Measurements from ENCODE around the gene ERH. TPM values are rescaled to one million over a fixed set of nuclear protein-coding genes. Genes with fewer than 3 reads are reported as not detected.
"Not testable (repeated sequence)": the region's sequence is repeated elsewhere in the genome, so short reads cannot be mapped to it uniquely, and the experiment has no call there.

ERH gene
- total RNA-seq, 1 donor from 2014 or later = 54.1 TPM

GRCh38 chr14:69395929-69396328 lies 2.2 kb downstream of the ERH start:
- no peak for DNase-seq

GRCh38 chr14:69392481-69392880 lies 5.6 kb downstream of the ERH start:
- no peak for DNase-seq

GRCh38 chr14:69391400-69391799 lies 6.7 kb downstream of the ERH start:
- not testable (repeated sequence) for DNase-seq

GRCh38 chr14:69387311-69387710 lies 10.8 kb downstream of the ERH start:
- no peak for DNase-seq

- DNase-seq = no peak
Observed at GRCh38 chr14:69378274-69378673, 19.8 kb downstream of the ERH start.

GRCh38 chr14:69376439-69376838 lies 21.7 kb downstream of the ERH start:
- no peak for DNase-seq

GRCh38 chr14:69375722-69376121 lies 22.4 kb downstream of the ERH start:
- DNase-seq = no peak

GRCh38 chr14:69375182-69375581 lies 22.9 kb downstream of the ERH start:
- DNase-seq = no peak

- no peak for DNase-seq
Observed at GRCh38 chr14:69374235-69374634, 23.9 kb downstream of the ERH start.

- DNase-seq = no peak
Observed at GRCh38 chr14:69373104-69373503, 25.0 kb downstream of the ERH start.

- DNase-seq = no peak
Observed at GRCh38 chr14:69372146-69372545, 26.0 kb downstream of the ERH start.

GRCh38 chr14:69370061-69370460 lies 28.0 kb downstream of the ERH start:
- no peak for DNase-seq

- no peak for DNase-seq
Observed at GRCh38 chr14:69368381-69368780, 29.7 kb downstream of the ERH start.

- no peak for DNase-seq
Observed at GRCh38 chr14:69366761-69367160, 31.3 kb downstream of the ERH start.

- DNase-seq = no peak
Observed at GRCh38 chr14:69366069-69366468, 32.0 kb downstream of the ERH start.

GRCh38 chr14:69364378-69364777 lies 33.7 kb downstream of the ERH start:
- DNase-seq = no peak

- no peak for DNase-seq
Observed at GRCh38 chr14:69363964-69364363, 34.1 kb downstream of the ERH start.

GRCh38 chr14:69363055-69363454 lies 35.0 kb downstream of the ERH start:
- peak; percentile 26 for DNase-seq

- DNase-seq = no peak
Observed at GRCh38 chr14:69360438-69361108, 37.5 kb downstream of the ERH start.

GRCh38 chr14:69358966-69359365 lies 39.1 kb downstream of the ERH start:
- DNase-seq = no peak

GRCh38 chr14:69358233-69358963 lies 39.7 kb downstream of the ERH start:
- DNase-seq = no peak

GRCh38 chr14:69357544-69358200 lies 40.4 kb downstream of the ERH start:
- DNase-seq = no peak

- DNase-seq = no peak
Observed at GRCh38 chr14:69356903-69357543, 41.1 kb downstream of the ERH start.
